Right lung (tissue), 10 donors: ENCODE results near the gene FCF1. TPM values are rescaled to one million over a fixed set of nuclear protein-coding genes. Genes with fewer than 3 reads are reported as not detected.
A peak's percentile ranks its signal among the peaks of the same experiment; 100 is the strongest.

Experiments
- DNase-seq, 2 donors: peaks; one replicate each; pipeline ENCODE4 v3.0.0-alpha.2; 2013
- long read RNA-seq, 8 donors: transcript quantifications; one replicate each; lab custom pipeline, GENCODE V29; 2026
- polyA plus RNA-seq, 5 donors: library from polyadenylated mRNA; unstranded; fragments of 120-200 nt; gene quantifications; one replicate each; pipeline versions ENCODE4 v1.2.1 to v1.2.3, GENCODE V29; 2013; ENCODE audit warnings: inconsistent platforms in 1 of 5, low replicate concordance in 1 of 5; ENCODE audit not compliant: insufficient read length in 5 of 5, insufficient read depth in 1 of 5

Gene FCF1
- polyA plus RNA-seq = 10 to 100 TPM; 56.9 to 86.5 (median 76.1) TPM
- long read RNA-seq, donor 1, full-length matches to known transcripts = 4 of 4 reads
- long read RNA-seq, donor 1, partial matches to known transcripts = 0 of 4 reads
- long read RNA-seq, donor 1, other reads (novel, unspliced or antisense) = 0 of 4 reads
- long read RNA-seq, donor 2, full-length matches to known transcripts = 6 of 6 reads
- long read RNA-seq, donor 2, partial matches to known transcripts = 0 of 6 reads
- long read RNA-seq, donor 2, other reads (novel, unspliced or antisense) = 0 of 6 reads
- long read RNA-seq, donor 3 = 0 reads
- long read RNA-seq, donor 4, full-length matches to known transcripts = 1 of 1 reads
- long read RNA-seq, donor 4, partial matches to known transcripts = 0 of 1 reads
- long read RNA-seq, donor 4, other reads (novel, unspliced or antisense) = 0 of 1 reads
- long read RNA-seq, donor 5, full-length matches to known transcripts = 3 of 3 reads
- long read RNA-seq, donor 5, partial matches to known transcripts = 0 of 3 reads
- long read RNA-seq, donor 5, other reads (novel, unspliced or antisense) = 0 of 3 reads
- long read RNA-seq, donor 6, full-length matches to known transcripts = 7 of 7 reads
- long read RNA-seq, donor 6, partial matches to known transcripts = 0 of 7 reads
- long read RNA-seq, donor 6, other reads (novel, unspliced or antisense) = 0 of 7 reads
- long read RNA-seq, donor 7, full-length matches to known transcripts = 9 of 9 reads
- long read RNA-seq, donor 7, partial matches to known transcripts = 0 of 9 reads
- long read RNA-seq, donor 7, other reads (novel, unspliced or antisense) = 0 of 9 reads
- long read RNA-seq, donor 8 = 0 reads

GRCh38 chr14:74712499-74713394 is at the start of gene FCF1, which contains the start of gene AREL1:
Gene FCF1 (plus strand): TSS chr14:74713144. CDS start chr14:74713198, 54 bp downstream.
Gene AREL1 (minus strand): TSS chr14:74713080. CDS start chr14:74685615, 27,465 bp downstream.
- DNase-seq = peak; percentile 86 to 88

GRCh38 chr14:74663884-74664283 is 49.1 kb upstream of the FCF1 start:
- DNase-seq = no peak

- DNase-seq = no peak
Observed at GRCh38 chr14:74664717-74665116, 48.2 kb upstream of the FCF1 start.

GRCh38 chr14:74667758-74668157 is 45.2 kb upstream of the FCF1 start:
- no peak for DNase-seq

- DNase-seq = no peak
Observed at GRCh38 chr14:74669256-74669655, 43.7 kb upstream of the FCF1 start.

- DNase-seq = no peak
Observed at GRCh38 chr14:74669846-74670245, 43.1 kb upstream of the FCF1 start.

- no peak for DNase-seq
Observed at GRCh38 chr14:74670726-74671411, 42.1 kb upstream of the FCF1 start.

- DNase-seq = no peak
Observed at GRCh38 chr14:74671789-74672188, 41.2 kb upstream of the FCF1 start.

GRCh38 chr14:74673768-74674167 is 39.2 kb upstream of the FCF1 start:
- DNase-seq = no peak

GRCh38 chr14:74675219-74675618 is 37.7 kb upstream of the FCF1 start:
- DNase-seq = no peak

- no peak for DNase-seq
Observed at GRCh38 chr14:74682169-74682952, 30.6 kb upstream of the FCF1 start.

GRCh38 chr14:74683406-74683805 is 29.5 kb upstream of the FCF1 start:
- no peak for DNase-seq

GRCh38 chr14:74684434-74684833 is 28.5 kb upstream of the FCF1 start:
- no peak for DNase-seq

- DNase-seq = no peak
Observed at GRCh38 chr14:74685056-74685455, 27.9 kb upstream of the FCF1 start.

GRCh38 chr14:74685921-74686678 is 26.8 kb upstream of the FCF1 start:
- no peak for DNase-seq

- DNase-seq = no peak
Observed at GRCh38 chr14:74691456-74691855, 21.5 kb upstream of the FCF1 start.

GRCh38 chr14:74693191-74693590 is 19.8 kb upstream of the FCF1 start:
- no peak for DNase-seq

- no peak for DNase-seq
Observed at GRCh38 chr14:74695406-74695805, 17.5 kb upstream of the FCF1 start.

GRCh38 chr14:74697011-74697410 is 15.9 kb upstream of the FCF1 start:
- DNase-seq = no peak
